H1 (cell line): ENCODE data around the gene GID8. TPM values are rescaled to one million over a fixed set of nuclear protein-coding genes. Genes with fewer than 3 reads are reported as not detected.

ENCODE experiments used
- CTCF ChIA-PET: fragments of 300-600 bp; sonication (Branson Sonifier 250); formaldehyde crosslinking; loops from one replicate; lab custom pipeline; 2021; ENCODE audit not compliant: partially characterized antibody; lab: Charles Lee
- POLR2A ChIA-PET: fragments of 300-600 bp; sonication (Branson Sonifier 250); formaldehyde crosslinking; loops from one replicate; lab custom pipeline; 2021; ENCODE audit warnings: inconsistent platforms; ENCODE audit not compliant: partially characterized antibody; lab: Charles Lee
- DNase-seq, 2 experiments: peaks; one replicate each; pipeline versions ENCODE4 v3.0.0 to v3.0.0-alpha.2; 2010 to 2022; ENCODE audit warnings: low spot score in 2 of 2, low read depth in 1 of 2, mixed read lengths in 1 of 2
- FAIRE-seq: peaks from 2 replicates; lab custom pipeline; 2011; peaks lifted over from hg19 to GRCh38; lab: Jason Lieb, UNC
- H2AFZ ChIP-seq: 2 replicates; pipeline ENCODE4 v1.8.1; 2012; ENCODE audit warnings: low read length, inconsistent platforms
- H2AK5ac ChIP-seq: 2 replicates; pipeline ENCODE4 v1.6.1; 2013; ENCODE audit warnings: low read depth, low read length
- H2BK120ac ChIP-seq: replicated peaks from 2 replicates; pipeline ENCODE3; 2013; ENCODE audit warnings: low read depth, low read length, inconsistent platforms
- H2BK12ac ChIP-seq: 2 replicates; pipeline ENCODE4 v1.6.1; 2013; ENCODE audit warnings: low read depth, low read length
- H2BK15ac ChIP-seq: 2 replicates; pipeline ENCODE4 v1.6.1; 2013; ENCODE audit warnings: low read length
- H2BK20ac ChIP-seq: 2 replicates; pipeline ENCODE4 v1.6.1; 2013; ENCODE audit warnings: low read length
- H2BK5ac ChIP-seq: 2 replicates; pipeline ENCODE4 v1.6.1; 2013; ENCODE audit warnings: low read depth, low read length
- H3K14ac ChIP-seq: 2 replicates; pipeline ENCODE4 v1.6.1; 2013; ENCODE audit warnings: inconsistent platforms; ENCODE audit not compliant: insufficient read length
- H3K18ac ChIP-seq: 2 replicates; pipeline ENCODE4 v1.6.1; 2013; ENCODE audit warnings: low read length; ENCODE audit errors: extremely low read depth
- H3K23ac ChIP-seq: 2 replicates; pipeline ENCODE4 v1.6.1; 2013; ENCODE audit warnings: inconsistent platforms; ENCODE audit not compliant: insufficient read length
- H3K23me2 ChIP-seq: 2 replicates; pipeline ENCODE4 v1.6.1; 2013; ENCODE audit warnings: low read depth, low read length
- H3K27ac ChIP-seq: 2 replicates; pipeline ENCODE4 v1.6.1; 2011; ENCODE audit warnings: low read depth, low read length, inconsistent platforms
- H3K27me3 ChIP-seq, 4 experiments: replicated peaks in 1 of 4; 1 replicate in 1 of 4; 2 replicates in 3 of 4; pipeline versions ENCODE4 v1.6.1 to v1.8.1; 2011 to 2013; ENCODE audit warnings: low read length in 3 of 4, mild to moderate bottlenecking in 3 of 4, inconsistent platforms in 2 of 4, mixed read lengths in 2 of 4, moderate library complexity in 1 of 4; ENCODE audit not compliant: control insufficient read depth in 3 of 4, insufficient read depth in 3 of 4; ENCODE audit errors: extremely low read depth in 1 of 4
- H3K36me3 ChIP-seq, 4 experiments: 2 replicates each; pipeline versions ENCODE4 v1.6.1 to v1.8.1; 2011 to 2013; ENCODE audit warnings: mild to moderate bottlenecking in 4 of 4, low read length in 3 of 4, moderate library complexity in 2 of 4, control low read depth in 1 of 4, inconsistent platforms in 1 of 4; ENCODE audit not compliant: insufficient read depth in 4 of 4, control insufficient read depth in 2 of 4
- H3K4ac ChIP-seq: replicated peaks from 2 replicates; pipeline ENCODE3; 2013; ENCODE audit warnings: low read length, low read depth, mixed read lengths, inconsistent platforms; ENCODE audit not compliant: insufficient read length
- H3K4me1 ChIP-seq, 4 experiments: replicated peaks in 1 of 4; 1 replicate in 1 of 4; 2 replicates in 3 of 4; pipeline versions ENCODE4 v1.6.1 to v1.8.1; 2011 to 2013; ENCODE audit warnings: low read length in 3 of 4, inconsistent platforms in 2 of 4, mixed read lengths in 1 of 4; ENCODE audit not compliant: insufficient read depth in 4 of 4, control insufficient read depth in 3 of 4
- H3K4me2 ChIP-seq, 2 experiments: 2 replicates each; pipeline versions ENCODE4 v1.6.1 to v1.8.1; 2011 to 2013; ENCODE audit warnings: low read depth in 2 of 2, low read length in 2 of 2, control low read depth in 1 of 2, inconsistent platforms in 1 of 2, mild to moderate bottlenecking in 1 of 2; ENCODE audit not compliant: insufficient read depth in 1 of 2
- H3K4me3 ChIP-seq, 4 experiments: fragments of 200-600, 300-600 bp in 1 of 4; sonication (generic), shearing (Covaris generic), sonication (Bioruptor Twin) in 1 of 4; 2 replicates each; pipeline versions ENCODE4 v1.5.1 to v1.8.1; 2011 to 2016; ENCODE audit warnings: low read length in 4 of 4, low read depth in 3 of 4, control low read depth in 2 of 4, inconsistent platforms in 2 of 4, mild to moderate bottlenecking in 2 of 4, mixed read lengths in 1 of 4, moderate library complexity in 1 of 4; ENCODE audit not compliant: insufficient read depth in 2 of 4; ENCODE audit errors: extremely low read depth in 1 of 4
- H3K56ac ChIP-seq: replicated peaks from 2 replicates; pipeline ENCODE3; 2013; ENCODE audit warnings: low read depth, mild to moderate bottlenecking, mixed read lengths, low read length, inconsistent platforms; ENCODE audit not compliant: insufficient read length
- H3K79me1 ChIP-seq: 2 replicates; pipeline ENCODE4 v1.6.1; 2013; ENCODE audit warnings: low read depth, low read length, control low read depth
- H3K79me2 ChIP-seq, 2 experiments: 2 replicates each; pipeline versions ENCODE4 v1.6.1 to v1.8.1; 2012 to 2013; ENCODE audit warnings: low read length in 2 of 2, mild to moderate bottlenecking in 2 of 2, inconsistent platforms in 1 of 2; ENCODE audit not compliant: insufficient read depth in 2 of 2, control insufficient read depth in 1 of 2
- H3K9ac ChIP-seq, 4 experiments: replicated peaks in 1 of 4; 1 replicate in 1 of 4; 2 replicates in 3 of 4; pipeline versions ENCODE4 v1.6.1 to v1.8.1; 2011 to 2013; ENCODE audit warnings: low read depth in 3 of 4, low read length in 3 of 4, control low read depth in 2 of 4, mild to moderate bottlenecking in 2 of 4, moderate library complexity in 2 of 4, inconsistent platforms in 1 of 4; ENCODE audit errors: extremely low read depth in 1 of 4
- H3K9me3 ChIP-seq, 2 experiments: 2 replicates each; pipeline versions ENCODE4 v1.6.1 to v1.8.1; 2012 to 2013; ENCODE audit warnings: mild to moderate bottlenecking in 2 of 2, moderate library complexity in 2 of 2, control low read depth in 1 of 2, inconsistent platforms in 1 of 2, low read depth in 1 of 2, low read length in 1 of 2, mixed read lengths in 1 of 2; ENCODE audit not compliant: insufficient read depth in 2 of 2
- H4K20me1 ChIP-seq, 2 experiments: replicated peaks in 1 of 2; 2 replicates each; pipeline versions ENCODE3 to v1.8.1; 2011 to 2013; ENCODE audit warnings: inconsistent platforms in 2 of 2, low read length in 2 of 2, mild to moderate bottlenecking in 1 of 2; ENCODE audit not compliant: insufficient read depth in 2 of 2, control insufficient read depth in 1 of 2
- H4K5ac ChIP-seq: 2 replicates; pipeline ENCODE4 v1.6.1; 2013; ENCODE audit warnings: low read length, low read depth, mixed read lengths, inconsistent platforms; ENCODE audit not compliant: insufficient read length
- H4K8ac ChIP-seq: 2 replicates; pipeline ENCODE4 v1.8.0; 2013; ENCODE audit warnings: mild to moderate bottlenecking, moderate library complexity, low read length, inconsistent platforms; ENCODE audit not compliant: insufficient read depth; ENCODE audit errors: extremely low read depth
- H4K91ac ChIP-seq: replicated peaks from 2 replicates; pipeline ENCODE3; 2013; ENCODE audit warnings: low read length, mixed read lengths, inconsistent platforms; ENCODE audit not compliant: insufficient read length
- ASH2L ChIP-seq: fragments of 200-600, 300-600 bp; sonication (generic); IDR thresholded peaks from one replicate; pipeline ENCODE4 v1.7.1; 2017; ENCODE audit warnings: low read length
- BCL11A ChIP-seq, 2 experiments: IDR thresholded peaks; one replicate each; pipeline ENCODE4 v1.6.1; 2011; ENCODE audit warnings: low read depth in 2 of 2, low read length in 2 of 2, mild to moderate bottlenecking in 2 of 2
- GABPA ChIP-seq: IDR thresholded peaks from 2 replicates; pipeline ENCODE4 v1.6.1; 2011; ENCODE audit warnings: mild to moderate bottlenecking, low read length, moderate library complexity, borderline replicate concordance; ENCODE audit not compliant: insufficient read depth
- NRF1 ChIP-seq: IDR thresholded peaks from 2 replicates; pipeline ENCODE4 v1.6.1; 2011; ENCODE audit warnings: mild to moderate bottlenecking, low read depth, low read length, improper control_type of control experiment
- RNF2 ChIP-seq: fragments of 200-900, 300-1000 bp; sonication (generic); IDR thresholded peaks from 2 replicates; pipeline ENCODE4 v1.7.1; 2016; ENCODE audit warnings: borderline replicate concordance, low read depth, mild to moderate bottlenecking, antibody characterized with exemption, low read length; ENCODE audit not compliant: poor library complexity, severe bottlenecking; ENCODE audit errors: missing control alignments
- SP1 ChIP-seq: IDR thresholded peaks from 2 replicates; pipeline ENCODE4 v1.6.1; 2011; ENCODE audit warnings: low read depth, low read length
- SP2 ChIP-seq: IDR thresholded peaks from 2 replicates; pipeline ENCODE4 v1.6.1; 2012; ENCODE audit warnings: mild to moderate bottlenecking, low read length, inconsistent platforms
- TBP ChIP-seq: IDR thresholded peaks from 2 replicates; pipeline ENCODE4 v1.6.1; 2011; ENCODE audit warnings: low read depth, low read length, improper control_type of control experiment
- WGBS, 2 experiments: shearing (Covaris generic) in 1 of 2; methylation state at CpG; one replicate each; pipeline versions ENCODE4 v1.1.6 to v1.1.7; 2013 to 2015; ENCODE audit warnings: low lambda C conversion rate in 2 of 2, mixed read lengths in 2 of 2, inconsistent platforms in 1 of 2, low coverage in 1 of 2, missing lambda C conversion rate in 1 of 2; ENCODE audit not compliant: insufficient replicate concordance in 2 of 2, insufficient coverage in 1 of 2, insufficient read length in 1 of 2; ENCODE audit errors: extremely low coverage in 1 of 2, missing lambda C conversion rate in 1 of 2; 5-methylcytosine and 5-hydroxymethylcytosine counted together
- polyA plus RNA-seq, 7 experiments: library from polyadenylated mRNA; depleted of rRNA in 3 of 7; stranded (reverse) in 5 of 7; unstranded in 2 of 7; fragments of >200 nt in 5 of 7; fragments of 200-250 nt in 2 of 7; gene quantifications; 1 replicate in 5 of 7; 2 replicates in 1 of 7; 4 replicates in 1 of 7; pipeline versions ENCODE4 v1.2.1 to v1.2.3, GENCODE V29; 2011 to 2013; ENCODE audit warnings: missing spikeins in 2 of 7, mixed read lengths in 2 of 7
- total RNA-seq: library from RNA; stranded (reverse); fragmentation: NEBNext Ultra II Directional; extraction: Animal tissue kit (Norgen Biotek cat#: 25700); gene quantifications from 2 replicates; pipeline ENCODE4 v1.2.1, GENCODE V29; 2021
- TF ChIP-seq, protein P1 (sequence below), 3 experiments: IDR thresholded peaks; 1 replicate in 2 of 3; 2 replicates in 1 of 3; pipeline versions ENCODE4 v1.5.1 to v1.6.1; 2011; ENCODE audit warnings: low read length in 3 of 3, mild to moderate bottlenecking in 3 of 3, inconsistent platforms in 2 of 3, low read depth in 1 of 3, moderate library complexity in 1 of 3; ENCODE audit not compliant: insufficient read depth in 1 of 3; ENCODE audit errors: control extremely low read depth in 1 of 3
- TF ChIP-seq, protein P2 (sequence below): IDR thresholded peaks from 2 replicates; pipeline ENCODE4 v1.6.1; 2012; ENCODE audit warnings: inconsistent platforms

The GID8 gene
- total and polyA plus RNA-seq, 2 of the 8 experiments (the other 6 are each of a cell fraction or from before 2014, with no cell fraction given), result 39.7 to 72.9 TPM

DNA sequence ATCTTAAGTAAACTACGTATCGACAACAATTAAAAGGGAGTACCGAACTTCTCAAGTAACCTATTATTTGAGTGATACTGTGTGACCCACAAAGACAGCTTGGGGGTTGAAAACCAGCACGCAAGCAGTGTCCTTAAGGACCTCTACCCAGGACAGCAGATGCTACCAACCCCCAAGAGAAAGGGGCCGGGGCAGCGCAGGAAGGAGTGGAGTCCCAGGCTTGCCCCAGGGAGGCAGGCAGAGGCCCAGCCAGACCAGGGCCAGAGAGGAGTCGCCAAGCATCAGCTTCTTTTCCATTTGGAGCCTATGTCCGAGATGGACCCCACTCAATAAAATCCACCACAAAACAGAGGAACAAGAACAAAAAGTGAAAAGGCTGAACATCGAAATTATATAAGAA, 23.5 kb upstream of the GID8 start:
- H3K14ac ChIP-seq, result no peak overlapping the region
- no peak for FAIRE-seq
- no peak for DNase-seq
- H2BK15ac ChIP-seq, result no peak overlapping the region
- WGBS, 2 experiments, result 90% methylated on average over 9 of the region's 9 CpGs; no CpG with 5 or more reads in 1 of the 2 experiments
- H3K4me3 ChIP-seq, result no peak overlapping the region
- H4K20me1 ChIP-seq, result peaks cover 60 to 65% of the 10 kb centered on the region in 2 experiments
- H3K79me1 ChIP-seq, result peaks cover 14% of the 10 kb centered on the region
- H3K9ac ChIP-seq, result no peak overlapping the region; a peak in 1 of 7 replicates
- H3K27me3 ChIP-seq, result no peaks in the 10 kb centered on the region
- no peak overlapping the region for H2AFZ ChIP-seq
- H3K23me2 ChIP-seq, result no peaks in the 10 kb centered on the region
- peaks cover 11 to 33% (median 28%) of the 10 kb centered on the region in 4 experiments; a peak in 6 of 7 replicates for H3K4me1 ChIP-seq
- H4K5ac ChIP-seq, result no peak overlapping the region
- H2BK120ac ChIP-seq, result no peak overlapping the region
- no peak for TF ChIP-seq GABPA
- TF ChIP-seq TBP, result no peak
- TF ChIP-seq RNF2, result no peak
- TF ChIP-seq, protein P1, sequence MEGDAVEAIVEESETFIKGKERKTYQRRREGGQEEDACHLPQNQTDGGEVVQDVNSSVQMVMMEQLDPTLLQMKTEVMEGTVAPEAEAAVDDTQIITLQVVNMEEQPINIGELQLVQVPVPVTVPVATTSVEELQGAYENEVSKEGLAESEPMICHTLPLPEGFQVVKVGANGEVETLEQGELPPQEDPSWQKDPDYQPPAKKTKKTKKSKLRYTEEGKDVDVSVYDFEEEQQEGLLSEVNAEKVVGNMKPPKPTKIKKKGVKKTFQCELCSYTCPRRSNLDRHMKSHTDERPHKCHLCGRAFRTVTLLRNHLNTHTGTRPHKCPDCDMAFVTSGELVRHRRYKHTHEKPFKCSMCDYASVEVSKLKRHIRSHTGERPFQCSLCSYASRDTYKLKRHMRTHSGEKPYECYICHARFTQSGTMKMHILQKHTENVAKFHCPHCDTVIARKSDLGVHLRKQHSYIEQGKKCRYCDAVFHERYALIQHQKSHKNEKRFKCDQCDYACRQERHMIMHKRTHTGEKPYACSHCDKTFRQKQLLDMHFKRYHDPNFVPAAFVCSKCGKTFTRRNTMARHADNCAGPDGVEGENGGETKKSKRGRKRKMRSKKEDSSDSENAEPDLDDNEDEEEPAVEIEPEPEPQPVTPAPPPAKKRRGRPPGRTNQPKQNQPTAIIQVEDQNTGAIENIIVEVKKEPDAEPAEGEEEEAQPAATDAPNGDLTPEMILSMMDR (IDR thresholded peaks at IDR 0.05; ENCODE audit: control extremely low read depth in 1 of 3, insufficient read depth in 1 of 3, low read depth in 1 of 3, low read length in 3 of 3), result no peak
- no peak for TF ChIP-seq NRF1
- TF ChIP-seq, protein P2, sequence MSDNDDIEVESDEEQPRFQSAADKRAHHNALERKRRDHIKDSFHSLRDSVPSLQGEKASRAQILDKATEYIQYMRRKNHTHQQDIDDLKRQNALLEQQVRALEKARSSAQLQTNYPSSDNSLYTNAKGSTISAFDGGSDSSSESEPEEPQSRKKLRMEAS, result no peak
- no peak for TF ChIP-seq SP1
- no peak for TF ChIP-seq ASH2L
- no peak for TF ChIP-seq BCL11A (IDR thresholded peaks at IDR 0.05; ENCODE audit: low read depth in 2 of 2, low read length in 2 of 2)
- no peak for TF ChIP-seq SP2
- no peak overlapping the region for H2BK5ac ChIP-seq
- no peak overlapping the region for H2BK12ac ChIP-seq
- H3K27ac ChIP-seq, result peak overlapping the region; percentile 35; the same call in 1 of the 2 replicates
- no peak overlapping the region for H4K8ac ChIP-seq
- peaks cover 52 to 99% of the 10 kb centered on the region in 2 experiments for H3K79me2 ChIP-seq
- ChIA-PET POLR2A (interaction anchor here (0.7 to 20.3 kb wide), 6 partner anchors 11 to 52 kb away, joined by 3 to 363 read pairs (median 28); partner anchors contain the start of genes DIDO1 and GID8), CTCF (interaction anchor here (0.6 to 4.0 kb wide), 12 partner anchors 9 to 362 kb away, joined by 3 to 35 read pairs (median 4); no protein-coding TSS in a partner anchor)
- no peak overlapping the region for H4K91ac ChIP-seq
- no peak overlapping the region for H2BK20ac ChIP-seq
- H3K18ac ChIP-seq, result no peak overlapping the region
- no peak overlapping the region for H2AK5ac ChIP-seq
- peak overlapping the region in 1 of 2 experiments; percentile 75; a peak in 1 of 4 replicates for H3K4me2 ChIP-seq
- no peak overlapping the region for H3K23ac ChIP-seq
- H3K56ac ChIP-seq, result no peak overlapping the region
- H3K9me3 ChIP-seq, result no peaks in the 10 kb centered on the region
- peaks cover 12 to 37% (median 30%) of the 10 kb centered on the region in 4 experiments; a peak in 7 of 8 replicates for H3K36me3 ChIP-seq
- H3K4ac ChIP-seq, result no peak overlapping the region
